Vagina (tissue), 2 donors: ENCODE results near the gene C2CD2.

ENCODE experiments used
- POLR2A ChIP-seq, 2 donors: fragments of 450-650 bp; IDR thresholded peaks; one replicate each; pipeline ENCODE4 v1.6.1; 2017; ENCODE audit warnings: antibody characterized with exemption in 2 of 2, mild to moderate bottlenecking in 2 of 2, moderate library complexity in 2 of 2
- TF ChIP-seq, protein P1 (sequence below), 3 experiments: fragments of 450-650 bp in 2 of 3; fragments of 200-600 bp in 1 of 3; sonication (generic) in 1 of 3; IDR thresholded peaks; one replicate each; pipeline ENCODE4 v1.5.1; 2017 to 2019; ENCODE audit warnings: antibody characterized with exemption in 3 of 3, mild to moderate bottlenecking in 2 of 3, moderate library complexity in 2 of 3

DNA sequence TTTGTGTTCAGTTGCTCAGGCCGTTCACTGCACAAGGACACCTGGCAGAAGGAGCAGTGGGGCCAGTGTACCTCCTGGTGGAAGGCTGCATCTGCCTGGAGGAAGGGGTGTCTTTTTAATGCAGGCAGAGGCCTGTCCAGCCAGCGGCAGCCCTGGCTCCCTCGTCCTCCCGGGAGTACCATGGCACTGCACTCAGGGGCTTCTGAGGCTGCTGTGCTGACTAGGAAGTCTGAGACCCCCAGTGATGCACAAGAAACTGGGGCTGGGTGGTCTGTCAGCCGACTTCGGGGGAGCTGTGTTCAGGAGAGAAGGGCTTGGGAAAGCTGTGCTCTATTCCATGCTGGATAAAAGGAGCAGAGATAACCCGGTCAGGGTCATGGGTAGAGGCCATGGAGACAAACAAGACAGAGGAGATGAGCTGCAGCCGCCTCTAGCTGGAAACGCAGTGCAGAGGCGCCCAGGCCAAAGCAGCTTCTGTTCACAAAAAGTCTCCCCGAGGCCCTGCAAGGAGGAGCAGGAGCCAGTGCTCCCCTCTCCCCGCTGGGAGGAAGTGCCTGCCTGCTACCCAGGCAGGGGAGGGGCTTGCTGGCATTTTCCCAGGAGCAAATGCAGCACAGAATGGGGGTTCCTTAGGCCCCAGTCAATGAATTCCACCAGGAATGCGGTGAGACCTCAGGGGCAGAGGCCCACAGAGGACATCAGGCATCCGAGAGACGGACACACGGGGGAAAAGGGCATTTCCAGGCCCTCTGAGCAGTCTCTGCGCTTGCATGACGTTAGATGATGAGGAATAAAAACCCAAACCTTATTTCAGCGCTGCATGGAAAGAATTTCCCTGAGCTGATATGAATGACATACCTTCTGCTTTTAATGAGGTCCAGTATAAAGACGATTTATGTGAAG is 17.2 kb upstream of the C2CD2 start:
- TF ChIP-seq, protein P1, sequence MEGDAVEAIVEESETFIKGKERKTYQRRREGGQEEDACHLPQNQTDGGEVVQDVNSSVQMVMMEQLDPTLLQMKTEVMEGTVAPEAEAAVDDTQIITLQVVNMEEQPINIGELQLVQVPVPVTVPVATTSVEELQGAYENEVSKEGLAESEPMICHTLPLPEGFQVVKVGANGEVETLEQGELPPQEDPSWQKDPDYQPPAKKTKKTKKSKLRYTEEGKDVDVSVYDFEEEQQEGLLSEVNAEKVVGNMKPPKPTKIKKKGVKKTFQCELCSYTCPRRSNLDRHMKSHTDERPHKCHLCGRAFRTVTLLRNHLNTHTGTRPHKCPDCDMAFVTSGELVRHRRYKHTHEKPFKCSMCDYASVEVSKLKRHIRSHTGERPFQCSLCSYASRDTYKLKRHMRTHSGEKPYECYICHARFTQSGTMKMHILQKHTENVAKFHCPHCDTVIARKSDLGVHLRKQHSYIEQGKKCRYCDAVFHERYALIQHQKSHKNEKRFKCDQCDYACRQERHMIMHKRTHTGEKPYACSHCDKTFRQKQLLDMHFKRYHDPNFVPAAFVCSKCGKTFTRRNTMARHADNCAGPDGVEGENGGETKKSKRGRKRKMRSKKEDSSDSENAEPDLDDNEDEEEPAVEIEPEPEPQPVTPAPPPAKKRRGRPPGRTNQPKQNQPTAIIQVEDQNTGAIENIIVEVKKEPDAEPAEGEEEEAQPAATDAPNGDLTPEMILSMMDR (IDR thresholded peaks at IDR 0.05): no peak
- TF ChIP-seq POLR2A (IDR thresholded peaks at IDR 0.05): no peak
